ENCODE measurements around the gene CD200R1. TPM values are rescaled to one million over a fixed set of nuclear protein-coding genes. Genes with fewer than 3 reads are reported as not detected.

Gene CD200R1
- total and polyA plus RNA-seq, 2 of the 8 experiments (the other 6 are each of a cell fraction or from before 2014, with no cell fraction given) = 0.02 TPM; not detected in 1

DNA sequence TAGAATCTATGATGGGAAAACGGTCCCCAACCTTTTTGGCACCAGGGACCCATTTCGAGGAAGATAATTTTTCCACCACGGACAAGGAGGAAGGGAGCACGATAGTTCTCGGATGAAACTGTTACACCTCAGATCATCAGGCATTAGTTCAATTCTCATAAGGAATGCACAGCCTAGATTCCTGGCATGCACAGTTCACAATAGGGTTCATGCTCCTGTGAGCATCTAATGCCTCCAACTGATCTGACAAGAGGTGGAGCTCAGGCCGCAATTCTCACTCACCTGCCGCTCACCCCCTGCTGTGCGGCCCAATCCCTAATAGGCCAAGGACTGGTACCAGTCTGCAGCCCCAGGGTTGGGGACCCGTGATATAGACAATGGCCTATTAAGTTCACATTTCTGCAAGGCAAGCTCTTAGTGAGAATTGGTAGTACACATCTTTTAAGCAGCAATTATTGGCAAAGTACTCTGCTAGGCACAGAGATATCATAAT, 26.5 kb downstream of the CD200R1 start (continued):
- TF ChIP-seq HDAC2 (IDR thresholded peaks at IDR 0.05; ENCODE audit: borderline replicate concordance in 1 of 2, low read depth in 2 of 2, low read length in 2 of 2) (no peak), CREB1 (IDR thresholded peaks at IDR 0.05) (no peak), CBX8 (IDR thresholded peaks at IDR 0.05; ENCODE audit: borderline replicate concordance, low read depth, low read length) (no peak), GTF2F1 (IDR thresholded peaks at IDR 0.05; ENCODE audit: borderline replicate concordance, low read depth, low read length) (no peak), BCL11A (IDR thresholded peaks at IDR 0.05; ENCODE audit: low read depth in 2 of 2, low read length in 2 of 2) (no peak), JUN (IDR thresholded peaks at IDR 0.05; ENCODE audit: low read depth, low read length) (no peak), RFX5 (IDR thresholded peaks at IDR 0.05; ENCODE audit: borderline replicate concordance, low read depth, low read length) (no peak), POU5F1 (IDR thresholded peaks at IDR 0.05; ENCODE audit: low read depth, low read length) (no peak)
- TF ChIP-seq, protein P1, sequence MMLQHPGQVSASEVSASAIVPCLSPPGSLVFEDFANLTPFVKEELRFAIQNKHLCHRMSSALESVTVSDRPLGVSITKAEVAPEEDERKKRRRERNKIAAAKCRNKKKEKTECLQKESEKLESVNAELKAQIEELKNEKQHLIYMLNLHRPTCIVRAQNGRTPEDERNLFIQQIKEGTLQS (IDR thresholded peaks at IDR 0.05; ENCODE audit: insufficient read depth, low read depth, low read length) = no peak
